GM10847 (cell line): ENCODE measurements around the gene TECPR2.

Source experiments
- POLR2A ChIP-seq: IDR thresholded peaks from 2 replicates; pipeline ENCODE4 v1.6.1; 2011; ENCODE audit not compliant: insufficient read length; ENCODE audit errors: extremely low read depth

The TECPR2 gene, protein sequence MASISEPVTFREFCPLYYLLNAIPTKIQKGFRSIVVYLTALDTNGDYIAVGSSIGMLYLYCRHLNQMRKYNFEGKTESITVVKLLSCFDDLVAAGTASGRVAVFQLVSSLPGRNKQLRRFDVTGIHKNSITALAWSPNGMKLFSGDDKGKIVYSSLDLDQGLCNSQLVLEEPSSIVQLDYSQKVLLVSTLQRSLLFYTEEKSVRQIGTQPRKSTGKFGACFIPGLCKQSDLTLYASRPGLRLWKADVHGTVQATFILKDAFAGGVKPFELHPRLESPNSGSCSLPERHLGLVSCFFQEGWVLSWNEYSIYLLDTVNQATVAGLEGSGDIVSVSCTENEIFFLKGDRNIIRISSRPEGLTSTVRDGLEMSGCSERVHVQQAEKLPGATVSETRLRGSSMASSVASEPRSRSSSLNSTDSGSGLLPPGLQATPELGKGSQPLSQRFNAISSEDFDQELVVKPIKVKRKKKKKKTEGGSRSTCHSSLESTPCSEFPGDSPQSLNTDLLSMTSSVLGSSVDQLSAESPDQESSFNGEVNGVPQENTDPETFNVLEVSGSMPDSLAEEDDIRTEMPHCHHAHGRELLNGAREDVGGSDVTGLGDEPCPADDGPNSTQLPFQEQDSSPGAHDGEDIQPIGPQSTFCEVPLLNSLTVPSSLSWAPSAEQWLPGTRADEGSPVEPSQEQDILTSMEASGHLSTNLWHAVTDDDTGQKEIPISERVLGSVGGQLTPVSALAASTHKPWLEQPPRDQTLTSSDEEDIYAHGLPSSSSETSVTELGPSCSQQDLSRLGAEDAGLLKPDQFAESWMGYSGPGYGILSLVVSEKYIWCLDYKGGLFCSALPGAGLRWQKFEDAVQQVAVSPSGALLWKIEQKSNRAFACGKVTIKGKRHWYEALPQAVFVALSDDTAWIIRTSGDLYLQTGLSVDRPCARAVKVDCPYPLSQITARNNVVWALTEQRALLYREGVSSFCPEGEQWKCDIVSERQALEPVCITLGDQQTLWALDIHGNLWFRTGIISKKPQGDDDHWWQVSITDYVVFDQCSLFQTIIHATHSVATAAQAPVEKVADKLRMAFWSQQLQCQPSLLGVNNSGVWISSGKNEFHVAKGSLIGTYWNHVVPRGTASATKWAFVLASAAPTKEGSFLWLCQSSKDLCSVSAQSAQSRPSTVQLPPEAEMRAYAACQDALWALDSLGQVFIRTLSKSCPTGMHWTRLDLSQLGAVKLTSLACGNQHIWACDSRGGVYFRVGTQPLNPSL (N-terminal part only)

DNA sequence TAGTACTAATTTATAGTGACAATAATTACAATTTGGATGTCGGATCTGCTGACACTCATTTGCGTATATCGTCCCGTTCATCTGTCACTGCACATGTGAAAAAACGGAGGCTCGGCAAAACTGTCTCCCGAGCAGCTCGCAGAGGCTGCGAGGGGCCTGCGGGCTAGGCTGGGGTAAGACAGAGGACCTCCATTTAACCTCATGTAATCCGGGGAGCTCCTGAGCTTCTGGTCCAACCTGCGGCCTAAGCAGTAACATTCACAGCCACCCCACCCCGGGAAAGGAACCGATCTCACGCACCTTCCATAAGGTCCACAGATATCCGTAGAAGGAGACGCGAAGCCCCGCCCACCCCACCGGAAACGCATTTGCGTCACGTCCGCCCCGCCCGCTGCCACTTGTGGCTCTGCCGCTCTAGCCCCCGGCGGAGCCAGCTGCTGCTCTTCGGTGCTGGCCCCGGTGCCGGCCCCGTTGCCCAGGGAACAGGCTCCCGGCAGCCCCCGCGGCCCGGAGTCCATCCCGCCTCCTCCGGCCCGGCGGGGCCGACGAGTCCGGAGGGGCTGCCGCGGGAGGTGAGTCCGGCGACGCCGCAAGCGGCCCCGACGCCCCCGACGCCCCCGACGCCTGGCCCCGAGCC, at the start of gene TECPR2, which contains the start of gene CINP:
Gene TECPR2 (plus strand): TSS at position 397 of the 637 bp plus-strand sequence. CDS start 13,781 bp downstream, outside the sequence.
Gene CINP (minus strand): TSS at position 346 of the 637 bp plus-strand sequence. CDS start 39 bp downstream, at position 307.
- peak; percentile 62 for TF ChIP-seq POLR2A

GRCh38 chr14:102314242-102315011, 48.3 kb upstream of the TECPR2 start:
- TF ChIP-seq POLR2A, result no peak

DNA sequence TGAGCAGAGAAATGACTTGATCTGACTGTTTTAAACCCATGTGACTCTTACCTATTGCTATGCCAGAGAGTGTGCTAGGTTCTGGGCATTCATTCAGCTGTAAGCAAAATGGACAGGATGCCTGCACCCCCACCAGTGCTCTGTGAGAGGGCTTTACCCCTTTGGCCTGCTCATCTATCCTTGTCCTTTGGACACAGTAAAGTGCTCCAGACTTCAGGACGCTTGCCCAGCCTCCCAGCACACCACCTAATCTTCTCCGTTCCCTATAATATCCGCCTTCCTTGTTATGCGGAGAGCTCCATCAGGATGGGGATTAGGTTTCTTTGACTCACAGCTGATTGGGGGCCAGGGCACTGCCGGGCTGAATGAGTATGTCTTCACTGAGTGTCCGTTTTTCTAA, 47.6 kb upstream of the TECPR2 start:
- no peak for TF ChIP-seq POLR2A

- TF ChIP-seq POLR2A, result no peak
Measured at GRCh38 chr14:102316338-102316742, 46.4 kb upstream of the TECPR2 start.

DNA sequence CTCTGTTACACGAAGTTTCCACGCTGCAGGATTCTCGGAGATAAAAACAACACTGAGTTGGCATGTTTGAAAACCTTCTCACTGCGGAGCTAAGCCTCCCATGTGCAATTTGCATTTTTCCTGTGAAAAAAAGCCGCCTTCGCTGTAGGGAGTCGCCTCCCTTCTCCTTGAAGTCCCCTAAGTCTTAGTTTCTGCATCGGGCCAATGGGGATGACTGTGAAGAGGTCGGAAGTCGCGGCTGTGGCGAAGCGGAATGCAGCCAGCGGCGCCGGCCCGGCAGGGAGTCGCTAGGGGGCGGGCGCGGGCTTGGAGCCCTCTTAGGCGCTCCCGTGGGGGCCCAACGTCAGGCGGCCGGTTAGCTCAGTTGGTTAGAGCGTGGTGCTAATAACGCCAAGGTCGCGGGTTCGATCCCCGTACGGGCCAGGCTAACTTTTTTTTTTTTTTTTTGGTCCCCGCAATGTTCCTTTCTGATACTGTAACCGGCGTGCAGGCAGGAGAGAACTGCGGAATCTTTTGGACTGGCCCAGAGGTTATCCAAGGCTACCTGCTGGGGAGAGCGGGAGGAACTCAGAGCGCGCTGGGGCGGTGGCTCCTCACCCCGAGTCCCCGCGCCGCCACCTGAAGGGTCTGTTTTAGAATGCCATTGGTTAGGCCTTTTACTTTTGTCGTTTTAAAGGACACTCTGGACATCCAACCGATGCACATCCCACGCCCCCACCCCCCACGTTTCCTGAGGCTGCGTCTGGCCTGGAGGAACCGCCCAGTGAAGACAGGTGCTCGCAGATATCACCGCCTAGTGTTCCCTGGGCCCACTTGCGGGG, 45.8 kb upstream of the TECPR2 start:
- TF ChIP-seq POLR2A, result no peak

DNA sequence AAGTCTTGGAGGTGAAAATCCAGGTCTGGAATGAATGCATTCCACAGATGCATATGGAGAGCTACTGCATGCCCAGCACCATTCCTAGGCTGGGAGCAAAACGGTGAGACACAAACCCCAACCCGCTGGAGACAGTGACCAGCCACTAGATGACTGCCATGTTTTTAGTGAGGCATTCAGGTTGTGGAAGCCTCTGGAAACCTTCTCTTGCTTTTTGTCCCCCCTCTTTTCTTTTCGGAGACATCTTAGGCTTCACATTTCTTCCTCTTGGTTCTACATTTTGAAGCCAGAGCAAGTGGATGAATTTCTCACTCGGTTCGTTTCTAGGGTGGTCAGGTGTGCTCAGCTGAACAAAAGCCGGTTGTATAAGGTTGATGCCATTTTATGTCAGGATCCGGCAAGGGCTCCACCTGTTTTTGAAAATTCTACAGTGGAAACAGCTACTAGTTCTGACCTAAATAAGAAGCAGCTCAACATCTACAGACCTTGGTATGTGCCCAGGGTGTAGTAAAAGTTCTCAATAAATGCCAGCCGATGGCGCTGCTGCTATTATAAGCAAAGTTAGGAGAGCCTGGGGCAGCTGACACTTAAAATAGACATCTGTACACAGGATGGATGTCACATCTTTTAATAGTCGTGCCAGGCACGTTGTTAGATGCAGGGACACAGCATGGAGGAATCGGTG, 45.0 kb upstream of the TECPR2 start:
- no peak for TF ChIP-seq POLR2A

GRCh38 chr14:102318781-102319276, 43.9 kb upstream of the TECPR2 start:
- TF ChIP-seq POLR2A, result no peak

- no peak for TF ChIP-seq POLR2A
Measured at GRCh38 chr14:102319351-102320032, 43.2 kb upstream of the TECPR2 start, which contains the start of gene ZNF839. Gene ZNF839, plus strand, starts transcription at chr14:102319746. Its CDS starts 20 bp downstream, at chr14:102319766.

GRCh38 chr14:102320033-102320660, 42.6 kb upstream of the TECPR2 start:
- no peak for TF ChIP-seq POLR2A

- no peak for TF ChIP-seq POLR2A
Measured at GRCh38 chr14:102320671-102321455, 41.9 kb upstream of the TECPR2 start.
